PFSK-1 (cell line): ENCODE data around the gene MARCHF3.

Source experiments
- FOXP2 ChIP-seq: optimal IDR thresholded peaks from 2 replicates; pipeline ENCODE3; 2011; ENCODE audit warnings: borderline replicate concordance, control low read depth, inconsistent platforms; ENCODE audit not compliant: insufficient read depth; ENCODE audit errors: extremely low read length, extremely low read depth
- POLR2AphosphoS5 ChIP-seq: IDR thresholded peaks from 2 replicates; pipeline ENCODE4 v1.6.1; 2012; ENCODE audit warnings: low read depth, mild to moderate bottlenecking, control low read depth, low read length, moderate library complexity
- SIN3A ChIP-seq: IDR thresholded peaks from 2 replicates; pipeline ENCODE4 v1.6.1; 2012; ENCODE audit warnings: mild to moderate bottlenecking, low read length, moderate library complexity, borderline replicate concordance; ENCODE audit not compliant: insufficient read depth
- TAF1 ChIP-seq: IDR thresholded peaks from 2 replicates; pipeline ENCODE4 v1.6.1; 2012; ENCODE audit warnings: low read length, control low read depth, borderline replicate concordance; ENCODE audit not compliant: insufficient read depth
- TF ChIP-seq, protein P1 (sequence below), 2 experiments: IDR thresholded peaks; 2 replicates each; pipeline versions ENCODE4 v1.6.1 to v1.8.0; 2011 to 2012; ENCODE audit warnings: low read depth in 2 of 2, low read length in 2 of 2, control low read depth in 1 of 2, inconsistent platforms in 1 of 2, mild to moderate bottlenecking in 1 of 2, moderate library complexity in 1 of 2; ENCODE audit not compliant: insufficient read depth in 1 of 2

MARCHF3 gene

DNA sequence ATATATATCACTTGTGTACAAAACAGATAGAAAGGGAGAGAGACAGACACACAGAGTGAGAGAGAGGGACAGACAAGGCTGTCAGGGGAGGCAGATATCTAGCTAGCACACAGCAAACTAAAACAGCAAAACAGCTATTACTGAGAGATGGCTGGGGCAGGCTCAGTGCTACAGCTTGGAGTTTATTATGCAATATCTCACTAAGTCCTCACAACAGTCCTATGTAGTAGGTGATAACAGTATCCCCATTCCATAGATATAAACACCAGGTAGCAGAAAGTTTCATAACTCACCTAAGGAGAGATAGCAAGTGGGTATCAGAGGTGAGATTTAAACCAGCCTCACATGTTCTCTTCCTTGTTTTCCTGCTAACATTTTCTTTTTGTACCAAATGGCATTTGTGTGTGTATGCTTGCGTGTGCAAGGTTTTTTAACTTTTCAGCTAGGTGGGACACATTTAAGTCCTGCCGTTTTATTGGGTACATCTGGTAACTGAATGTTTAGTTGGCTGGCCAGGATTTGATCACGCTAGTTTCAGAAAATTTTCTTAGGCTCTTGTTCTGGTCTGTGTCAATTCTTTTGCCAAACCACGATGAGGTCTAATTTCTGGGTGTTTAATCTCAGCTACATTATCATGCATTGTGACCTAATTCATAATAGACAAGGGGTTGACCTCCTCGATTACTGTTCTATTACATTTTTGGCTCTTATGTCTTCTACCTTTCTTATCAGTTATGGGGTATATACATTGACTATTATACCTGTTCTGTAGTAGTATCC lies 148.3 kb downstream of the MARCHF3 start:
- TF ChIP-seq, protein P1, sequence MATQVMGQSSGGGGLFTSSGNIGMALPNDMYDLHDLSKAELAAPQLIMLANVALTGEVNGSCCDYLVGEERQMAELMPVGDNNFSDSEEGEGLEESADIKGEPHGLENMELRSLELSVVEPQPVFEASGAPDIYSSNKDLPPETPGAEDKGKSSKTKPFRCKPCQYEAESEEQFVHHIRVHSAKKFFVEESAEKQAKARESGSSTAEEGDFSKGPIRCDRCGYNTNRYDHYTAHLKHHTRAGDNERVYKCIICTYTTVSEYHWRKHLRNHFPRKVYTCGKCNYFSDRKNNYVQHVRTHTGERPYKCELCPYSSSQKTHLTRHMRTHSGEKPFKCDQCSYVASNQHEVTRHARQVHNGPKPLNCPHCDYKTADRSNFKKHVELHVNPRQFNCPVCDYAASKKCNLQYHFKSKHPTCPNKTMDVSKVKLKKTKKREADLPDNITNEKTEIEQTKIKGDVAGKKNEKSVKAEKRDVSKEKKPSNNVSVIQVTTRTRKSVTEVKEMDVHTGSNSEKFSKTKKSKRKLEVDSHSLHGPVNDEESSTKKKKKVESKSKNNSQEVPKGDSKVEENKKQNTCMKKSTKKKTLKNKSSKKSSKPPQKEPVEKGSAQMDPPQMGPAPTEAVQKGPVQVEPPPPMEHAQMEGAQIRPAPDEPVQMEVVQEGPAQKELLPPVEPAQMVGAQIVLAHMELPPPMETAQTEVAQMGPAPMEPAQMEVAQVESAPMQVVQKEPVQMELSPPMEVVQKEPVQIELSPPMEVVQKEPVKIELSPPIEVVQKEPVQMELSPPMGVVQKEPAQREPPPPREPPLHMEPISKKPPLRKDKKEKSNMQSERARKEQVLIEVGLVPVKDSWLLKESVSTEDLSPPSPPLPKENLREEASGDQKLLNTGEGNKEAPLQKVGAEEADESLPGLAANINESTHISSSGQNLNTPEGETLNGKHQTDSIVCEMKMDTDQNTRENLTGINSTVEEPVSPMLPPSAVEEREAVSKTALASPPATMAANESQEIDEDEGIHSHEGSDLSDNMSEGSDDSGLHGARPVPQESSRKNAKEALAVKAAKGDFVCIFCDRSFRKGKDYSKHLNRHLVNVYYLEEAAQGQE (IDR thresholded peaks at IDR 0.05; ENCODE audit: insufficient read depth in 1 of 2, low read depth in 2 of 2, low read length in 2 of 2), result no peak
- no peak for TF ChIP-seq FOXP2
- no peak for TF ChIP-seq TAF1
- TF ChIP-seq POLR2AphosphoS5, result no peak
- no peak for TF ChIP-seq SIN3A

DNA sequence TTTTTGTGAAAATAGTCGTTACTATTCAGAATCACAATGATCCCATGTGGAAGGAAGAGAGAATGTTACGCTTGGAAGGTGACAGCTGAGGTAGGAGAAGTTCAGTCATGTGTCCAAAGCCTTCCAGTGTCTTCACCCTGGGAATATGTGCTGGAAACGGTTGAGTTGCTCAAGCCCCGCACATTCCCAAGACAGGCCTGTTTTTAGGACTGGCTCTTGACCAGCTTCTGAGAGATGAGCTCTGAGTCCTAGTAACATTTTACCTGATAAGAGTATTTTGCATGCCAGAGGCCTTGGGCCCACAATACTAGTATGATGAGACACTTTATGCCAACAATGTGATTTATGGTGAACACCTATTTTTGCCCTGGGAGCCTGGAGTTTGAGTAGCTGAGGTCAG lies 151.7 kb downstream of the MARCHF3 start:
- TF ChIP-seq TAF1, result no peak
- TF ChIP-seq, protein P1 (IDR thresholded peaks at IDR 0.05; ENCODE audit: insufficient read depth in 1 of 2, low read depth in 2 of 2, low read length in 2 of 2), result no peak
- no peak for TF ChIP-seq SIN3A
- no peak for TF ChIP-seq FOXP2
- no peak for TF ChIP-seq POLR2AphosphoS5

DNA sequence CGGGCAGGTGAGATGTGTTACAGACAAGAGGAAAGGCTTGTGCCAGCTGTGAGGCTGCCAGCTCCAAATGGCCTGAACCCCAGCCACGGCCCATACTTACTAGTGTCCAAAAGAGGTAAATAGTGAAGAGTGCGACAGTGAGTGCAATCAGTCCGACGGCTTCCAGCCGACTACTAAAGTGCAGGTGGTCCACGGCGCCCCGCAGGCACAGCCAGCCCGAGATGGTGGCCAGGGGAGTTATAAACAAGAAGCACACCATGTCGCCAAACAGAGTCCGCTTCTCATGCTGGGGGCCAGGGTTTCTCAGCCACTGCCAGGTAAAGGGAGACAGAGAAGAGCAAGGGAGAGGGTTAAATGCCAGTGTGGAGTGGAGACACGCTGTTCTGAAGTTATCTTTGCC lies 152.3 kb downstream of the MARCHF3 start:
- TF ChIP-seq FOXP2 (no peak), POLR2AphosphoS5 (no peak), TAF1 (no peak), SIN3A (no peak)
- TF ChIP-seq, protein P1 (IDR thresholded peaks at IDR 0.05; ENCODE audit: insufficient read depth in 1 of 2, low read depth in 2 of 2, low read length in 2 of 2), result no peak

DNA sequence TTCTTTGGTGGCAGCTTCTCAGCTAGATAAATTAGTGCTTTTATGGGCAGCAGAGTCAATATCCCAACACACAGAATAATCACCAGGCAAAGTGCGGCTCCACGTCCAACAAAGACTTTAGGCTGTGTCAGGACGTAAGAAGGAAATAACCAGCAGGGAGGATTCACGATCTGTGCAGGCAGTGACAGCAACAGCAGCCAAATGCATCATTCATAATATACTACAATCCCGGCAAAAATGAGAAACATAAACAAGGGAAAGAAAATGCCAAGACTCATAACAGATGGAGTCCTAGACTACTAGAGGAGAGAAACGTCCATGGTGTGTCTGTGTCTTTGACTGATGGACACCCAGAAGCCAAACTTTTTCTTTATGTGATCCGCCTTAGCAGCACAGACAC lies 152.8 kb downstream of the MARCHF3 start:
- no peak for TF ChIP-seq TAF1
- TF ChIP-seq FOXP2, result no peak
- TF ChIP-seq, protein P1 (IDR thresholded peaks at IDR 0.05; ENCODE audit: insufficient read depth in 1 of 2, low read depth in 2 of 2, low read length in 2 of 2), result no peak
- no peak for TF ChIP-seq POLR2AphosphoS5
- TF ChIP-seq SIN3A, result no peak

DNA sequence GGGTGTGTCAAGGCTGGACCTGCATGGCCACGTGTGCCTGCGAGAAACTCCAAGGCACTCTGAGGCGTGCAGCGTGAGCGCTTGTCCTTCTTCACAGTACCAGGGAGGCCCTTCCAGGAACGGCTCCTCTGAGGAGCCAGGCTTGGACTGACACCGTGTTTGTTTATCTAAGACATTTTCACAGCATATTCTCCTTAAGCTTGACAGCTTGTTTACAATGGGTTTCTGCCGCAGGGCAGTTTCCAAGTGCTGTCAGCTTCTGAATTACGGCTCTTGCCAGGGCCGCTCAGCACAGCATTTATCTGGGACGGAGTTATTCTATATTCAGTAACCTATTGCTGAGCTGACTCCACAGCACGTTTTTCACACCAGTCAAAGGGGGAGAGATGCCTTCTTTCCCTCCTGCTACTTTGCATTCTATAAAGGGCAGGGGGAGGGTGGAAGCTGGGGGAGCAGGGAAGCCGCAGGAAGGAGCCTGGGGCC lies 155.0 kb downstream of the MARCHF3 start:
- TF ChIP-seq POLR2AphosphoS5 (no peak), FOXP2 (peak; percentile 71), SIN3A (no peak), TAF1 (no peak)
- TF ChIP-seq, protein P1 (IDR thresholded peaks at IDR 0.05; ENCODE audit: insufficient read depth in 1 of 2, low read depth in 2 of 2, low read length in 2 of 2), result no peak
